GM12875 (cell line): ENCODE results near the gene SLC49A4.

ENCODE experiments used
- H3K4me3 ChIP-seq: one replicate; pipeline ENCODE4 v1.5.1; 2011; ENCODE audit warnings: low read depth, low read length, control low read depth
- TF ChIP-seq, protein P1 (sequence below): IDR thresholded peaks from 2 replicates; pipeline ENCODE4 v1.5.1; 2011; ENCODE audit warnings: low read depth, mild to moderate bottlenecking, control low read depth, inconsistent platforms, low read length, moderate library complexity, borderline replicate concordance; ENCODE audit not compliant: insufficient read depth

SLC49A4 gene

DNA sequence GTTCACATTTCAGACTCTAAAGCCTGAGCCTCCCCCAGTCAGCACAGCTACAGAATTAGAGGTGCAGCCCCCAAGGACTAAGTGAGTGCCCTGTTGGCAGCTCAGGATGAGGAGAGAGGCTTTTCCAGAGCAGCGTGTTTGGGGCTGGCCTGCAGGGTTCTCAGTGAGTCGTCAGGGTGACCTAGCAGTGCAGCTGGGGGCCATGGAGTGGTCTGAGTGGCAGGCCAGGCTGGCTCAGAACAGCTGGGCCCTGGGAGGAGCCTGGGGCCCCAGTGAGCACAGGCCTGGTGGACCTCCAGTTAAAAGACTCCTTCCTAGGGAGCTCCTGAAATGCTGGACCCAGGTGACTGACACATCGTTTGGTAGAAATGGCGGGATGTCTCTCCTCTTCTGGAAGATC, 108.3 kb downstream of the SLC49A4 start:
- H3K4me3 ChIP-seq, result no peak overlapping the region
- TF ChIP-seq, protein P1, sequence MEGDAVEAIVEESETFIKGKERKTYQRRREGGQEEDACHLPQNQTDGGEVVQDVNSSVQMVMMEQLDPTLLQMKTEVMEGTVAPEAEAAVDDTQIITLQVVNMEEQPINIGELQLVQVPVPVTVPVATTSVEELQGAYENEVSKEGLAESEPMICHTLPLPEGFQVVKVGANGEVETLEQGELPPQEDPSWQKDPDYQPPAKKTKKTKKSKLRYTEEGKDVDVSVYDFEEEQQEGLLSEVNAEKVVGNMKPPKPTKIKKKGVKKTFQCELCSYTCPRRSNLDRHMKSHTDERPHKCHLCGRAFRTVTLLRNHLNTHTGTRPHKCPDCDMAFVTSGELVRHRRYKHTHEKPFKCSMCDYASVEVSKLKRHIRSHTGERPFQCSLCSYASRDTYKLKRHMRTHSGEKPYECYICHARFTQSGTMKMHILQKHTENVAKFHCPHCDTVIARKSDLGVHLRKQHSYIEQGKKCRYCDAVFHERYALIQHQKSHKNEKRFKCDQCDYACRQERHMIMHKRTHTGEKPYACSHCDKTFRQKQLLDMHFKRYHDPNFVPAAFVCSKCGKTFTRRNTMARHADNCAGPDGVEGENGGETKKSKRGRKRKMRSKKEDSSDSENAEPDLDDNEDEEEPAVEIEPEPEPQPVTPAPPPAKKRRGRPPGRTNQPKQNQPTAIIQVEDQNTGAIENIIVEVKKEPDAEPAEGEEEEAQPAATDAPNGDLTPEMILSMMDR, result no peak

DNA sequence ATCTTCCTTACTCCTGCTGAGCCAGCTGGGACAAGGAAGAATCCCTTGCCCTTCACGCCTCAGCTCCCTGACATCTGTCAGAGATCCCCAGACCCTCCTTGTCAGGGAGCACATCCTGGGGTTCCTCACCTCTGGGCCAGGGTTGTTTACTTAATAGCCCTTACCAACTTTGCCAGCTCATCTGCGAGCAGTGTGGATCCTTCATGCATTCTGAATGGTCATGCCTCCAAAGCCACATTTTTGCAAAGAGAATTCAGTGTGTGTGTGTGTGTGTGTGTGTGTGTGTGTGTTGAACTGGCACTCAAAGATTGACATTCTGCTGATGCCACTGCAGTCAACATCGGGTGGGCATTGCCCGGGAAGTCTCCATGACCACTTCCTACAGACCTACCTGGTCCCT, 112.6 kb downstream of the SLC49A4 start:
- TF ChIP-seq, protein P1, result no peak
- H3K4me3 ChIP-seq, result no peak overlapping the region

DNA sequence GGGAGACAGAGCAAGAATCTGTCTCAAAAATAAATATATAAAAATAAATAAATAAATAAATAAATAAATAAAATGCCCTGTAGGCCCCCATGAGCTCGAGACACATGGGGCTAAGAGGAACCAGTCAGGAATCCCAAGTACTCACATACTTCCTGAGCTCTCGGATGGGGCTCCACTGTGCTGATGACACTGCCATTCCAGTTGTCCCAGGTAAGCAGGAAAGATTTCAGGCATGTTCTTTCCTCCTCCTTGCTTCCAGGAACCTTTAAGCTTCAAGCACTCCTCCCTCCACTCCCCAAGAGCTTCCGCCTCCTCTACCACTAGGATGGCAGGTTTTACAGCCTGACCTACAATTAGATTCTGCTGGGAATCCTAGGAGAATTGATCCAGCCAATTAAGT, 113.4 kb downstream of the SLC49A4 start:
- TF ChIP-seq, protein P1, result no peak
- no peak overlapping the region for H3K4me3 ChIP-seq

- H3K4me3 ChIP-seq, result no peak overlapping the region
- TF ChIP-seq, protein P1, result no peak
These were observed 117.0 kb downstream of the SLC49A4 start for GRCh38 chr3:122911901-122912300.

- H3K4me3 ChIP-seq, result no peak overlapping the region
- TF ChIP-seq, protein P1, result no peak
These were observed 118.1 kb downstream of the SLC49A4 start for GRCh38 chr3:122912772-122913538.

DNA sequence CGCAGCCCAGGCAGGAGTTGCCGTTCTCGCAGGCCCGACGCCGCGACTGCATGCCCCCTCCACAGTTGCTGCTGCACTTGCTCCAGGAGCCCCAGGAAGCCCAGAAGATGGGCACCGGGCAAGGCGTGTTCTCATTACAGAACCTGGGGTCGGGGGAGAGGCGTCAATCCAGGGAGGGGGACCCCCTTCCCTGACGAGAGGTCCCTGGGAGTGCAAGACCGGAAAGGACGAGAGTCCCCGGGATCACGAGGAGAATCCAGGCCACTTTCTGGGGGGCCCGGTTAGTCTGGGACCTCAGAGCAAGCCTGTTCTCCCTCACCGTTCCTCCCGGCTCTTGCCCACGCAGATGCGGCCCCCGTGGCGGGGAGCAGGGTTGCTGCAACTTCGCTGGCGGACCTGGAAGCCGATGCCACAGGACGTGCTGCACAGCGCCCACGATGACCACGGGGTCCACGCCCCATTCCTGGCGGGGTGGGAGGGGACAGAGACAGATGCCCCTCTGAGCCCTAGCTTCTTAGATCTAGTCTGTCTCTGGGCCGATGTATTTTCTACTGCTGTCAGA, 118.8 kb downstream of the SLC49A4 start:
- TF ChIP-seq, protein P1, result no peak
- H3K4me3 ChIP-seq, result no peak overlapping the region
